GM13977 (cell line): ENCODE data around the gene CD33.

ENCODE experiments used
- DNase-seq: peaks from one replicate; pipeline ENCODE4 v3.0.0; 2012; ENCODE audit warnings: low spot score
- CTCF ChIP-seq: IDR thresholded peaks from 2 replicates; pipeline ENCODE4 v1.5.1; 2012; ENCODE audit warnings: mild to moderate bottlenecking, control low read depth; ENCODE audit not compliant: insufficient read depth; ENCODE audit errors: extremely low read depth, missing control alignments
- in situ Hi-C: fragments of 300-500 bp; cut with MboI; formaldehyde crosslinking; loops from one replicate; pipeline ENCODE4 v1.12.0; 2022; ENCODE audit warnings: low sequenced_read_pairs, low pct_unique_long_range_greater_than_20kb, mixed read lengths, inconsistent platforms; ENCODE audit not compliant: unreplicated experiment

The CD33 gene

GRCh38 chr19:51195616-51196015 is 29.3 kb upstream of the CD33 start:
- TF ChIP-seq CTCF = no peak
- no peak for DNase-seq
- in situ Hi-C loops = no loop called here

- in situ Hi-C loops = no loop called here
- TF ChIP-seq CTCF = no peak
- DNase-seq = no peak
Observed at GRCh38 chr19:51196181-51196580, 28.7 kb upstream of the CD33 start.

GRCh38 chr19:51198641-51199040 is 26.2 kb upstream of the CD33 start:
- in situ Hi-C loops = no loop called here
- no peak for DNase-seq
- TF ChIP-seq CTCF = no peak

- in situ Hi-C loops = no loop called here
- DNase-seq = no peak
- TF ChIP-seq CTCF = no peak
Observed at GRCh38 chr19:51200071-51200666, 24.7 kb upstream of the CD33 start.

- TF ChIP-seq CTCF = no peak
- in situ Hi-C loops = no loop called here
- no peak for DNase-seq
Observed at GRCh38 chr19:51201712-51202111, 23.2 kb upstream of the CD33 start.

GRCh38 chr19:51203916-51204315 is 21.0 kb upstream of the CD33 start:
- in situ Hi-C loops = no loop called here
- no peak for TF ChIP-seq CTCF
- no peak for DNase-seq

- DNase-seq = no peak
- in situ Hi-C loops = no loop called here
Observed at GRCh38 chr19:51204321-51204720, 20.6 kb upstream of the CD33 start.

More at GRCh38 chr19:51204321-51204720, 20.6 kb upstream of the CD33 start:
- no peak for TF ChIP-seq CTCF
